IMR-90 (cell line): Measurements from ENCODE around the gene TMPRSS7. TPM values are rescaled to one million over a fixed set of nuclear protein-coding genes. Genes with fewer than 3 reads are reported as not detected.

Source experiments
- ATAC-seq: fragments of 200-7000 bp; cut with Tn5 transposase; 2 replicates; pipeline ENCODE4 v1.9.1; 2020; ENCODE audit warnings: low read depth, mild to moderate bottlenecking, moderate library complexity
- BruUV-seq: library from RNA; stranded (reverse); fragments of 400-500 nt; replicated peaks from 2 replicates; lab custom pipeline; 2021; lab: Mats Ljungman, UMichigan
- CTCF ChIA-PET: fragments of 300-600 bp; formaldehyde crosslinking; extraction: SDS; loops from one replicate; lab custom pipeline; 2021; ENCODE audit warnings: antibody characterized with exemption; lab: Yijun Ruan, JAX
- POLR2A ChIA-PET: fragments of 300-600 bp; sonication (Branson Sonifier 250); formaldehyde crosslinking; loops from one replicate; lab custom pipeline; 2022; ENCODE audit warnings: antibody characterized with exemption; ENCODE audit not compliant: unreplicated experiment; lab: Charles Lee
- DNase-seq: peaks from one replicate; pipeline ENCODE4 v3.0.0; 2013
- H2AFZ ChIP-seq: replicated peaks from 2 replicates; pipeline ENCODE3; 2013; ENCODE audit warnings: low read length, mild to moderate bottlenecking; ENCODE audit not compliant: poor library complexity
- H2AK5ac ChIP-seq: 2 replicates; pipeline ENCODE4 v1.6.1; 2013; ENCODE audit warnings: low read depth, low read length, inconsistent platforms
- H2AK9ac ChIP-seq: replicated peaks from 2 replicates; pipeline ENCODE3; 2013; ENCODE audit warnings: mild to moderate bottlenecking, low read depth, low read length, moderate library complexity; ENCODE audit not compliant: poor library complexity
- H2BK120ac ChIP-seq: 2 replicates; pipeline ENCODE4 v1.6.1; 2013; ENCODE audit warnings: low read depth, low read length, inconsistent platforms
- H2BK15ac ChIP-seq: 3 replicates; pipeline ENCODE4 v1.6.1; 2013; ENCODE audit warnings: low read depth, low read length, inconsistent platforms
- H2BK20ac ChIP-seq: 2 replicates; pipeline ENCODE4 v1.6.1; 2013; ENCODE audit warnings: low read depth, mild to moderate bottlenecking, inconsistent platforms, low read length, moderate library complexity
- H2BK5ac ChIP-seq: 2 replicates; pipeline ENCODE4 v1.6.1; 2013; ENCODE audit warnings: mild to moderate bottlenecking, low read depth, low read length, inconsistent platforms; ENCODE audit not compliant: poor library complexity, severe bottlenecking
- H3K14ac ChIP-seq: replicated peaks from 2 replicates; pipeline ENCODE4 v1.6.1; 2013; ENCODE audit warnings: low read depth, low read length, inconsistent platforms
- H3K18ac ChIP-seq: 2 replicates; pipeline ENCODE4 v1.6.1; 2013; ENCODE audit warnings: low read depth, low read length, control low read depth
- H3K23ac ChIP-seq: 2 replicates; pipeline ENCODE4 v1.6.1; 2013; ENCODE audit warnings: low read depth, low read length, inconsistent platforms
- H3K27ac ChIP-seq: 2 replicates; pipeline ENCODE4 v1.5.1; 2013; ENCODE audit warnings: mild to moderate bottlenecking, control low read depth, low read length; ENCODE audit not compliant: insufficient read depth
- H3K27me3 ChIP-seq: 2 replicates; pipeline ENCODE4 v1.6.1; 2013; ENCODE audit warnings: low read length; ENCODE audit not compliant: control insufficient read depth, insufficient read depth
- H3K36me3 ChIP-seq: 2 replicates; pipeline ENCODE4 v1.6.1; 2013; ENCODE audit warnings: low read length, mixed read lengths; ENCODE audit not compliant: control insufficient read depth, insufficient read depth
- H3K4ac ChIP-seq: 2 replicates; pipeline ENCODE4 v1.6.1; 2013; ENCODE audit warnings: low read depth, low read length, inconsistent platforms
- H3K4me1 ChIP-seq: 2 replicates; pipeline ENCODE4 v1.6.1; 2013; ENCODE audit warnings: low read length, mixed read lengths; ENCODE audit not compliant: control insufficient read depth, insufficient read depth
- H3K4me2 ChIP-seq: 2 replicates; pipeline ENCODE4 v1.6.1; 2013; ENCODE audit warnings: low read depth, mild to moderate bottlenecking, control low read depth, low read length, moderate library complexity
- H3K4me3 ChIP-seq: 2 replicates; pipeline ENCODE4 v1.5.1; 2013; ENCODE audit warnings: low read depth, mild to moderate bottlenecking, control low read depth, low read length, moderate library complexity; ENCODE audit not compliant: insufficient read depth
- H3K56ac ChIP-seq: 2 replicates; pipeline ENCODE4 v1.6.1; 2013; ENCODE audit warnings: low read length, inconsistent platforms; ENCODE audit not compliant: insufficient read depth; ENCODE audit errors: extremely low read depth
- H3K79me1 ChIP-seq, 2 experiments: 2 replicates each; pipeline ENCODE4 v1.6.1; 2013; ENCODE audit warnings: low read length in 2 of 2, inconsistent platforms in 1 of 2, low read depth in 1 of 2
- H3K9ac ChIP-seq: 2 replicates; pipeline ENCODE4 v1.6.1; 2013; ENCODE audit warnings: low read depth, low read length, control low read depth
- H3K9me1 ChIP-seq: 2 replicates; pipeline ENCODE4 v1.6.1; 2013; ENCODE audit warnings: low read length, inconsistent platforms; ENCODE audit not compliant: insufficient read depth
- H3K9me3 ChIP-seq: 2 replicates; pipeline ENCODE4 v1.6.1; 2013; ENCODE audit warnings: low read length; ENCODE audit not compliant: control insufficient read depth, insufficient read depth
- H4K20me1 ChIP-seq: 2 replicates; pipeline ENCODE4 v1.6.1; 2013; ENCODE audit warnings: low read length, inconsistent platforms; ENCODE audit not compliant: insufficient read depth
- H4K5ac ChIP-seq: 2 replicates; pipeline ENCODE4 v1.6.1; 2013; ENCODE audit warnings: mild to moderate bottlenecking, low read depth, low read length, control low read depth
- H4K8ac ChIP-seq, 2 experiments: 2 replicates each; pipeline ENCODE4 v1.6.1; 2013; ENCODE audit warnings: low read depth in 2 of 2, low read length in 2 of 2, control low read depth in 1 of 2, inconsistent platforms in 1 of 2
- H4K91ac ChIP-seq: 2 replicates; pipeline ENCODE4 v1.6.1; 2013; ENCODE audit warnings: low read depth, low read length, inconsistent platforms; ENCODE audit not compliant: insufficient read depth
- CEBPB ChIP-seq: IDR thresholded peaks from 2 replicates; pipeline ENCODE4 v1.6.1; 2012; ENCODE audit warnings: low read depth, low read length, improper control_type of control experiment
- CHD1 ChIP-seq: IDR thresholded peaks from 2 replicates; pipeline ENCODE4 v1.6.1; 2012; ENCODE audit warnings: low read depth, low read length, improper control_type of control experiment
- CTCF ChIP-seq: conservative IDR thresholded peaks from 2 replicates; pipeline ENCODE4 v1.5.1; 2012; ENCODE audit warnings: mild to moderate bottlenecking, low read depth, low read length, improper control_type of control experiment
- FOS ChIP-seq: fragments of 150-350 bp; IDR thresholded peaks from 2 replicates; pipeline ENCODE4 v1.6.1; 2016; ENCODE audit warnings: low read depth, low read length
- MAFK ChIP-seq: IDR thresholded peaks from 2 replicates; pipeline ENCODE4 v1.6.1; 2012; ENCODE audit warnings: low read depth, low read length, improper control_type of control experiment
- MAZ ChIP-seq: IDR thresholded peaks from 2 replicates; pipeline ENCODE4 v1.6.1; 2012; ENCODE audit warnings: low read depth, mild to moderate bottlenecking, low read length, improper control_type of control experiment, moderate library complexity, borderline replicate concordance
- MXI1 ChIP-seq: IDR thresholded peaks from 2 replicates; pipeline ENCODE4 v1.6.1; 2012; ENCODE audit warnings: low read depth, mild to moderate bottlenecking, low read length, moderate library complexity, borderline replicate concordance
- NFE2L2 ChIP-seq: fragments of 150-350 bp; IDR thresholded peaks from 2 replicates; pipeline ENCODE4 v1.6.1; 2016; ENCODE audit warnings: low read depth, mild to moderate bottlenecking, low read length
- POLR2A ChIP-seq: IDR thresholded peaks from 2 replicates; pipeline ENCODE4 v1.6.1; 2012; ENCODE audit warnings: mild to moderate bottlenecking, low read depth, low read length
- RAD21 ChIP-seq: IDR thresholded peaks from 2 replicates; pipeline ENCODE4 v1.6.1; 2012; ENCODE audit warnings: low read length, improper control_type of control experiment
- RCOR1 ChIP-seq: IDR thresholded peaks from 2 replicates; pipeline ENCODE4 v1.6.1; 2012; ENCODE audit warnings: mild to moderate bottlenecking, low read length, improper control_type of control experiment; ENCODE audit not compliant: insufficient replicate concordance
- RFX5 ChIP-seq: IDR thresholded peaks from 2 replicates; pipeline ENCODE4 v1.8.0; 2012; ENCODE audit warnings: low read depth, mild to moderate bottlenecking, low read length, moderate library complexity
- SMC3 ChIP-seq: fragments of 150-350 bp; IDR thresholded peaks from 2 replicates; pipeline ENCODE4 v1.6.1; 2016; ENCODE audit warnings: low read depth, mild to moderate bottlenecking, antibody characterized with exemption, low read length, moderate library complexity
- USF2 ChIP-seq: fragments of 150-350 bp; IDR thresholded peaks from 2 replicates; pipeline ENCODE4 v1.6.1; 2017; ENCODE audit warnings: mild to moderate bottlenecking, antibody characterized with exemption, low read length, low read depth
- WGBS, 2 experiments: methylation state at CpG; one replicate each; pipeline versions ENCODE4 v1.1.5 to v1.1.7; 2013; ENCODE audit warnings: missing lambda C conversion rate in 2 of 2; ENCODE audit not compliant: insufficient read length in 1 of 2; ENCODE audit errors: extremely low coverage in 2 of 2; 5-methylcytosine and 5-hydroxymethylcytosine counted together
- dilution Hi-C: fragments of 300-500 bp; cut with HindIII; formaldehyde crosslinking; loops from one replicate; pipeline ENCODE4 v1.14.3; 2018; ENCODE audit warnings: low sequenced_read_pairs; ENCODE audit not compliant: unreplicated experiment
- in situ Hi-C: fragments of 300-500 bp; cut with MboI; formaldehyde crosslinking; loops from 3 replicates; pipeline ENCODE4 v1.14.3; 2019; ENCODE audit warnings: low sequenced_read_pairs, inconsistent platforms, mixed read lengths
- intact Hi-C: fragments of 100-400 bp; cut with micrococcal nuclease; formaldehyde crosslinking; loops from 2 replicates; pipeline ENCODE4 v1.10.0; 2022
- polyA plus RNA-seq, 3 experiments: library from polyadenylated mRNA; depleted of rRNA; stranded (reverse); fragments of >200 nt; gene quantifications; 2 replicates each; pipeline ENCODE4 v1.2.3, GENCODE V29; 2012; ENCODE audit warnings: low replicate concordance in 1 of 3
- total RNA-seq: library from RNA; depleted of rRNA; stranded (reverse); fragments of >200 nt; gene quantifications from 2 replicates; pipeline ENCODE4 v1.2.3, GENCODE V29; 2012
- TF ChIP-seq, protein P1 (sequence below): fragments of 150-350 bp; IDR thresholded peaks from 2 replicates; pipeline ENCODE4 v1.6.1; 2016; ENCODE audit warnings: low read depth, mild to moderate bottlenecking, low read length, moderate library complexity, borderline replicate concordance

Gene TMPRSS7
- total and polyA plus RNA-seq, 2 of the 4 experiments (the other 2 are of a cell fraction) = 0.07 TPM; not detected in 1

- Histone ChIP-seq H2AFZ (no peak overlapping the region), H4K91ac (no peak overlapping the region), H3K4ac (no peak overlapping the region), H3K9ac (no peak overlapping the region), H3K9me3 (no peaks in the 10 kb centered on the region), H3K27ac (no peak overlapping the region), H3K56ac (no peak overlapping the region), H3K4me3 (no peak overlapping the region), H4K8ac (no peak overlapping the region), H2AK9ac (no peak overlapping the region), H3K4me2 (no peak overlapping the region), H3K36me3 (peaks cover 1% of the 10 kb centered on the region; the same call in 1 of the 2 replicates), H2AK5ac (no peak overlapping the region), H3K14ac (no peak overlapping the region), H3K79me1 (no peaks in the 10 kb centered on the region; a peak in 2 of 4 replicates), H3K23ac (no peak overlapping the region), H2BK120ac (no peak overlapping the region), H3K18ac (no peak overlapping the region), H3K9me1 (no peaks in the 10 kb centered on the region; the same call in 1 of the 2 replicates), H4K5ac (no peak overlapping the region), H2BK20ac (no peak overlapping the region), H4K20me1 (no peaks in the 10 kb centered on the region), H2BK15ac (no peak overlapping the region), H2BK5ac (no peak overlapping the region), H3K4me1 (peaks cover 2% of the 10 kb centered on the region; the same call in 1 of the 2 replicates), H3K27me3 (no peaks in the 10 kb centered on the region)
- intact Hi-C loops (no loop called here), dilution Hi-C loops (no loop called here), in situ Hi-C loops (no loop called here)
- TF ChIP-seq SMC3 (no peak), RAD21 (no peak), POLR2A (no peak), MXI1 (no peak), FOS (no peak), USF2 (no peak), RFX5 (no peak), MAZ (no peak), CTCF (no peak), CEBPB (no peak), RCOR1 (no peak), NFE2L2 (no peak), MAFK (no peak), CHD1 (no peak)
- TF ChIP-seq, protein P1, sequence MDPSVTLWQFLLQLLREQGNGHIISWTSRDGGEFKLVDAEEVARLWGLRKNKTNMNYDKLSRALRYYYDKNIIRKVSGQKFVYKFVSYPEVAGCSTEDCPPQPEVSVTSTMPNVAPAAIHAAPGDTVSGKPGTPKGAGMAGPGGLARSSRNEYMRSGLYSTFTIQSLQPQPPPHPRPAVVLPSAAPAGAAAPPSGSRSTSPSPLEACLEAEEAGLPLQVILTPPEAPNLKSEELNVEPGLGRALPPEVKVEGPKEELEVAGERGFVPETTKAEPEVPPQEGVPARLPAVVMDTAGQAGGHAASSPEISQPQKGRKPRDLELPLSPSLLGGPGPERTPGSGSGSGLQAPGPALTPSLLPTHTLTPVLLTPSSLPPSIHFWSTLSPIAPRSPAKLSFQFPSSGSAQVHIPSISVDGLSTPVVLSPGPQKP = no peak
- no CpG with 5 or more reads among the region's 2 CpGs for WGBS, 2 experiments
- DNase-seq = no peak
- ATAC-seq = no peak
- no TSS peak for BruUV-seq
- ChIA-PET POLR2A (no interaction called here), CTCF (no interaction called here)
These were observed 89.0 kb downstream of the TMPRSS7 start for GRCh38 chr3:112123548-112123947.
